Panc1 (cell line): ENCODE measurements around the gene STARD10.

ENCODE experiments used
- POLR2AphosphoS5 ChIP-seq: IDR thresholded peaks from 2 replicates; pipeline ENCODE4 v1.6.1; 2012; ENCODE audit warnings: mild to moderate bottlenecking, low read depth, low read length, moderate library complexity
- SIN3A ChIP-seq: IDR thresholded peaks from 2 replicates; pipeline ENCODE4 v1.6.1; 2012; ENCODE audit warnings: low read depth, mild to moderate bottlenecking, low read length, moderate library complexity, borderline replicate concordance; ENCODE audit not compliant: insufficient read depth
- TCF7L2 ChIP-seq: IDR thresholded peaks from 2 replicates; pipeline ENCODE4 v1.6.1; 2011; ENCODE audit warnings: mild to moderate bottlenecking, low read depth, low read length, inconsistent platforms
- TF ChIP-seq, protein P1 (sequence below): fragments of 450-650 bp; IDR thresholded peaks from 2 replicates; pipeline ENCODE4 v1.5.1; 2017; ENCODE audit warnings: mild to moderate bottlenecking
- TF ChIP-seq, protein P2 (sequence below), 2 experiments: IDR thresholded peaks; 2 replicates each; pipeline ENCODE4 v1.6.1; 2011 to 2012; ENCODE audit warnings: low read depth in 2 of 2, control low read depth in 1 of 2, low read length in 1 of 2, mild to moderate bottlenecking in 1 of 2, moderate library complexity in 1 of 2; ENCODE audit not compliant: insufficient read depth in 1 of 2

DNA sequence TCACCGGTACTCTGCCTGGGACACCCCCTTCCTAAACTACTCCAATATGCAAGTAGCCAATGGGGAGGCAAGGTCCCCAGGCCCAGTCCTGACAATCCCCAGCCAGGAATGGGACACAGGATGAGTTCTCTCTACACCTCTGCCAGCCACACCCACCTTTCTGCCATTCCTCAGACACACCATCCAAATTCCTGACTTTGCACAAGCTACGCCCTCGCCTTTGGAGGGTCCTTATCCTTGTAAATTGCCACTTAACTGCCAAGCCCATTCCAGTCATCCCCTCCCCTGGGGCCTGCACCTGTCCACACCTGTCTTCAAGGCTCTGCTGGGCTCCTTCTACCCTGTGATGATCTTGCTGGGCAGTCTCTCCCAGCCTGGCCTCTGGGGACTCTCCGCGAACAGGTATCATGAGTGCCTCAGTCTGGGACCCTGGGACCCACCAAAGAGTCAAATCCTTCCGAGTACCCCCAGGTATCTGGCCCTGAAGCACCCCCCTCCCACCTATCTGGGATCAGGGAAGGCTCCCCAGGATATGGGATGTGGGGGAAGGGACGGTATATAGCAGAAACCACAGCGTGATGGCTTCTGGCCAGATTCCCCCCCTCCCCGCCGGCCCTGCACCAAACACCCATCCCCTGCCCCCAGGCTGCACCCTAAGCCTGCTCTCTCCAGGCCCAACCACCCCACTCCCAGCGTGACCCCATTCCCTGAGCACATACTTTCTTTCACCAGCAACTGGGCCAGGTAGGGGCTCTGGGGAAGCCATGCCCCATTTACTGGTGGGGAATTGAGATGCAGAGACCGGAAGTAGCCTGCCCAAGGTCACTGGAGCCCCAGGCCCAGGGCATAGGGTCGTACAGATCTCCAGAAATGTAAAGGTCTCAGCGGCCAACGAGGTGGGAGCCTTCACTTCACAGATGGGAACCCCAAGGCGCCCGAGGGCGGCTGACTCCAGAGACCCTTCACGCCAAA lies 42.4 kb downstream of the STARD10 start:
- TF ChIP-seq, protein P1, sequence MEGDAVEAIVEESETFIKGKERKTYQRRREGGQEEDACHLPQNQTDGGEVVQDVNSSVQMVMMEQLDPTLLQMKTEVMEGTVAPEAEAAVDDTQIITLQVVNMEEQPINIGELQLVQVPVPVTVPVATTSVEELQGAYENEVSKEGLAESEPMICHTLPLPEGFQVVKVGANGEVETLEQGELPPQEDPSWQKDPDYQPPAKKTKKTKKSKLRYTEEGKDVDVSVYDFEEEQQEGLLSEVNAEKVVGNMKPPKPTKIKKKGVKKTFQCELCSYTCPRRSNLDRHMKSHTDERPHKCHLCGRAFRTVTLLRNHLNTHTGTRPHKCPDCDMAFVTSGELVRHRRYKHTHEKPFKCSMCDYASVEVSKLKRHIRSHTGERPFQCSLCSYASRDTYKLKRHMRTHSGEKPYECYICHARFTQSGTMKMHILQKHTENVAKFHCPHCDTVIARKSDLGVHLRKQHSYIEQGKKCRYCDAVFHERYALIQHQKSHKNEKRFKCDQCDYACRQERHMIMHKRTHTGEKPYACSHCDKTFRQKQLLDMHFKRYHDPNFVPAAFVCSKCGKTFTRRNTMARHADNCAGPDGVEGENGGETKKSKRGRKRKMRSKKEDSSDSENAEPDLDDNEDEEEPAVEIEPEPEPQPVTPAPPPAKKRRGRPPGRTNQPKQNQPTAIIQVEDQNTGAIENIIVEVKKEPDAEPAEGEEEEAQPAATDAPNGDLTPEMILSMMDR = no peak
- TF ChIP-seq SIN3A (no peak), TCF7L2 (no peak), POLR2AphosphoS5 (no peak)
- TF ChIP-seq, protein P2, sequence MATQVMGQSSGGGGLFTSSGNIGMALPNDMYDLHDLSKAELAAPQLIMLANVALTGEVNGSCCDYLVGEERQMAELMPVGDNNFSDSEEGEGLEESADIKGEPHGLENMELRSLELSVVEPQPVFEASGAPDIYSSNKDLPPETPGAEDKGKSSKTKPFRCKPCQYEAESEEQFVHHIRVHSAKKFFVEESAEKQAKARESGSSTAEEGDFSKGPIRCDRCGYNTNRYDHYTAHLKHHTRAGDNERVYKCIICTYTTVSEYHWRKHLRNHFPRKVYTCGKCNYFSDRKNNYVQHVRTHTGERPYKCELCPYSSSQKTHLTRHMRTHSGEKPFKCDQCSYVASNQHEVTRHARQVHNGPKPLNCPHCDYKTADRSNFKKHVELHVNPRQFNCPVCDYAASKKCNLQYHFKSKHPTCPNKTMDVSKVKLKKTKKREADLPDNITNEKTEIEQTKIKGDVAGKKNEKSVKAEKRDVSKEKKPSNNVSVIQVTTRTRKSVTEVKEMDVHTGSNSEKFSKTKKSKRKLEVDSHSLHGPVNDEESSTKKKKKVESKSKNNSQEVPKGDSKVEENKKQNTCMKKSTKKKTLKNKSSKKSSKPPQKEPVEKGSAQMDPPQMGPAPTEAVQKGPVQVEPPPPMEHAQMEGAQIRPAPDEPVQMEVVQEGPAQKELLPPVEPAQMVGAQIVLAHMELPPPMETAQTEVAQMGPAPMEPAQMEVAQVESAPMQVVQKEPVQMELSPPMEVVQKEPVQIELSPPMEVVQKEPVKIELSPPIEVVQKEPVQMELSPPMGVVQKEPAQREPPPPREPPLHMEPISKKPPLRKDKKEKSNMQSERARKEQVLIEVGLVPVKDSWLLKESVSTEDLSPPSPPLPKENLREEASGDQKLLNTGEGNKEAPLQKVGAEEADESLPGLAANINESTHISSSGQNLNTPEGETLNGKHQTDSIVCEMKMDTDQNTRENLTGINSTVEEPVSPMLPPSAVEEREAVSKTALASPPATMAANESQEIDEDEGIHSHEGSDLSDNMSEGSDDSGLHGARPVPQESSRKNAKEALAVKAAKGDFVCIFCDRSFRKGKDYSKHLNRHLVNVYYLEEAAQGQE (IDR thresholded peaks at IDR 0.05; ENCODE audit: insufficient read depth in 1 of 2, low read depth in 2 of 2, low read length in 1 of 2) = no peak
